GM18951 (cell line): Measurements from ENCODE around the gene FGGY.

Experiments
- POLR2A ChIP-seq: IDR thresholded peaks from 4 replicates; pipeline ENCODE4 v1.6.1; 2011; ENCODE audit warnings: mild to moderate bottlenecking; ENCODE audit not compliant: insufficient read length, insufficient read depth; ENCODE audit errors: extremely low read depth
- in situ Hi-C: fragments of 300-500 bp; cut with MboI; formaldehyde crosslinking; loops from one replicate; pipeline ENCODE4 v1.12.0; 2022; ENCODE audit warnings: low sequenced_read_pairs, mixed read lengths, inconsistent platforms; ENCODE audit not compliant: unreplicated experiment

The FGGY gene

DNA sequence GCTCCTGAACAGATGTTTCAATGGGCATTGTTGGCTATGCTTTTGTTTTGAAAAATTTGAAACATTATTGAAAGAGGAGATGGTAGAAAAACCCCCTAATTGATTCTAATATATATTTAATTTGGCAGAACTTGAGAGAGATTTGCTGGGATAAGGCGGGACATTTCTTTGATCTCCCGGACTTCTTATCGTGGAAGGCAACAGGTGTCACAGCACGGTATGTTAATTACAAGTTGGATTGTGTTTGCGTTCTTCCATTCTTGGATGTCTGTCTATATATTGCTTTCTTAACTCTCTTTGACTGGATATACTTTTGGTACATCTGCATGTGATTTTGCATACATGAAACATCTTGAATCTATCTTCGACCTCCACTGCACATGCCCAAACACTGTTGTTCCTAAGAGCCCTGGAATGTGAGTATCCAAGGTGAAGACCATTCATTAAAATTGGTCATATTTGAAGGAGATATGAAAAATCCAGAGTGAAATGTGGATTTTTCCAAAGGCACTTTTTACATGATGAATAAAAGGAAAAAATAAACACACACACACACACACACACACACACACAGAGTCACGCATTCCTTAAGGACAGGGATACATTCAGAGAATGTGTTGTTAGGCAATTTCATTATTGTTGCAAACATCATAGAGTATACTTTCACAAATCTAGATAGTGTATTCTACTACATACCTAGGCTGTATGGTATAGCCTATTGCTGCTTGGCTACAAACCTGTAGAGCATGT is 81.9 kb downstream of the FGGY start:
- in situ Hi-C loops: no loop called here
- no peak for TF ChIP-seq POLR2A

DNA sequence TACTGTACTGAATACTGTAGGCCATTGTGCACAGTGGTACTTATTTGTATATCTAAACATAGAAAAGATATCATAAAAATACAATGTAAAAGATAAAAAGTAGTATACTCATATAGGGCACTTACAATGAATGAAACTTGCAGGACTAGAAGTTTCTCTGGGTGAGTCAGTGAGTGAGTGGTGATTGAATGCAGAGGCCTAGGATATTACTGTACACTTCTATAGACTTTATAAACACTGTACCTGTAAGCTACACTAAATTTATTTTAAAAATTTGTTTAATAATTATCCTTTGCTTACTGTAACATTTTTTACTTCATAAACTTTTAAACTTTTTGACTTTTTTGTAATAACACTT is 82.5 kb downstream of the FGGY start:
- TF ChIP-seq POLR2A: no peak
- in situ Hi-C loops: no loop called here

DNA sequence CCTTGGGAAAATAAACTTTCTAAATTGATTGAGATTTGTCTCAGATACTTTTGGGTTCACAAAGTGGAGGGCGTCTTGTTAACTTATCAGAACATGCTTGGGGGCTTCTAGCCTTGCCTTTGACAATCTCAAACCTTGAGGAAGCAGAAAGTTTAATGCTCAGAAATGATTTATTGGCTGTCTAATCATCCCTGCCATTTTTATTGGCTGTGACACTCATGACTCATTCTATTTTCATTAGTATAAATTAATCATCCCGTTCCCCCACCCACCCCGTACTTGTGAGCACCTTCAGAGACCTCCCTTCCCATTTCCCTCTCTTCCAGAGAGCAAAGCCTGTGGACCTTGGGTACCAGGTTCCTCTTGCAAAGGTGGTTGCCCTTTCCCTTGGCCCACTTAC is 87.1 kb downstream of the FGGY start:
- in situ Hi-C loops: no loop called here
- no peak for TF ChIP-seq POLR2A

DNA sequence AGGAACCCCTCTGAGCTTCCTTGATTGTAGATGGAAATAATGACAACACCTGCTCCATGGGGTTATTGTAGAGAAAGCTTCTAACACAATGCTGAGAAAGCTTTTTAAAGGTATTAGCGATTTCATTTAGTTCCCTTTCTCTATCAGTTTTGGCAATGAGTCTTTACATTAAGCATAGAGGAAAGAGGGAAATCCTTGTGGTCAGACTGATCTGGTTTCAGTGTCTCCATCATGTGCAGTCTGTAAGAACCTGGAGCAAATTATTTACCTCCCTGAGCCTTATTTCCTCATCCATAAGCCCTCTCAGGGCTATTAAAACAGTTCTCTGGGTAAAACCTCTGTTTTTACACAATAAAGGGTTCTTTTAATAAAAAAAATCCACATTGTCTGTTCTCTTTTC is 87.5 kb downstream of the FGGY start:
- no peak for TF ChIP-seq POLR2A
- in situ Hi-C loops: no loop called here

DNA sequence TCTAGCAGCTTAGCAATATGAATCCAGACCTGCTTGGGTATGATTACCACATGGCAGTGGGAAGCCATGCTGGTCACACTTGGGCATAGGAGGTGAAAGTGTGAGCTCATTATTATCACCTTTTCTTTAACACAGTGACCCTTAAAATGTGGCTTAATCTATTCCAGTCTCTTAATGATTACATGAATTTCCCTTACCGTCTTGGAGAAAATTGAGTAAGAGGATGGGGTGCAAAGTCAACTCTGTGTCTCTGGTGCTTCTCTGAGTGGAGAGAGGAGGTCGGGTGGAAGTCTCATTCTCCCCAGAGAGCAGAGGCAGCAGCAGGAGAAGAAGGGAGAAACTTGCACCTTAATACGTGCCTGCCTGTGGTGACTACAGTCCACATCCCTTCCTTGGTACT is 91.3 kb downstream of the FGGY start:
- TF ChIP-seq POLR2A: no peak
- in situ Hi-C loops: no loop called here

DNA sequence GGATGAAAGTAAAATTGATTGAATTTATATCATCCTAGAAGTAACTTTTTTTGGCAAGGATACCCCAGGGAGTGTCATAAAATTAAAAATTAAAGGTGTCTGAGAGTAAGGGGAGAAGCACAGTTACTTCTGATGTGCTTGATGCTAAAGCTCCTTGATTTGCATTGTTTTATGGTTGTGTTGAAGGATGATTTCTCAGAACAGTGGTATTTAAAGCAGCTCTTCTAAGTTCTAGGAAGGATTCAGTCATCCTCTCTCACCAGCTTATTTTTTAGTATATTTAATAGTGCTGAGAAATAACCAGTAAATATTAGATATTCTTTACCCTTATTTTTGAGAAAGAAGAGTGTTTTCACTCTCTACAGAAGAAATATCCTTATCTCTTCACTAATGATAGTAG is 93.0 kb downstream of the FGGY start:
- no peak for TF ChIP-seq POLR2A
- in situ Hi-C loops: no loop called here

DNA sequence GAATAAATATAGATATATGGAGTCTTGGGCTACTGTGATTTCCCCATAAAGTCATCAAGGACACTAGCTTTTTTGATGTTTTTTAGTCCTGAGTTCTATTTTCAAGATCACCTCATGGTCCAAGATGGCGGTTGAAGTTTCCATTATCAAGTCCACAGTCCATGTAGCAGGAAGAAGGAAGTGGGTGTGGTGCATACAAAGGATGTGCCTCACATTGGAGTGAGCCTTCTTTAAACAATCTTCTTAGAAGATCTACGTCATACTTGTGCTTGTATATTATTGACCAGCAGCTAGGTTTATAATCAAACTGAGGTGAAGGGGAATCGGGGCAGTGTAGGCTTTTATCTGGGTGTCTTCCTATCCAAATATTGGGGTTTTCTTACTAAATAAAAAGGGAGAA is 93.4 kb downstream of the FGGY start:
- no peak for TF ChIP-seq POLR2A

DNA sequence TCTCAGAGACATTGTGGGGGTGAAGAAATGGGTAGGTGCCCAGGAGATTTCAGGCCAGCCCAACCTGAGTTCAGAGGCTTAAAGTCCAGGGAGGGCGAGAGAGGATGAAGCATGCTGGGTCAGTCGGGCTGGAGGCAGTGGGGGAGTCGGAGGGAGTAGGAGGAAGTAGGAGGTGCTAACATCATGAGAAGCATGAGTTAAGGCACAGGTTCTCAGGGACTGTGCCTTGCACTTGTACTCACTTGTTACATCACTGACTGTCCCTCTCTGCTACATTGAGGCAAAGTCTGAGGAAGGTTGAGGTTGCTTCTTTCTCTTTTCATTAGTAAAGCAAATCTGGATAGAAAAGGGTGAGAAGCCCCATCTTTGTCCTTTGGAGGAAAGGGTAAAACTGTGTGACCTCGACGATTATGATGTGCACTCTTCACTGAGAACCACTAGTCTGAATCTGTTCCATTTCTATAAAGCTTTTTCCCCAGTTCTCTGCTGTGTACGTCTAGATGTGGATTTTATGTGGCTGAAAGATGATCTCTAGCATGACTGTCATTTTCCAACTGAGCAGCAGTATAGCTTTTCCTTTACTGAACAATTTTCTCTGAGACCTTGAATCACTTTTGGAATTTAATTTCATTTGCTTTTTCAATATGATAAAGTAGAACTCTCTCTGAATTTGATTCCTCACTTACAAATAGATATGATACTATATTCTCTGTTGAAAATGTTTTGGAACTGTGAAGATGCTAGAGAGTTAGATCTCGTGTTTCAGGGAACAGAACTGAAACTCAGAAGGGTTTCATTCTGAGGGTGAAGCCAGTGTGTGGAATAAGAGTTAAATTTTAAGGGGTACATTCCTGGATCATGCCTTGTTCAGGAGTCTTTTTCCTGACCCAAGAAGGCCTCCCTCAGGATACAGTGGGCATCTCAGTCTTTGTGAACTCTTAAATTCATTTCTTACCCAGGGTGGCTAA is 94.6 kb downstream of the FGGY start:
- in situ Hi-C loops: no loop called here
- no peak for TF ChIP-seq POLR2A

More for the DNA sequence above, 93.4 kb downstream of the FGGY start:
- in situ Hi-C loops: no loop called here

DNA sequence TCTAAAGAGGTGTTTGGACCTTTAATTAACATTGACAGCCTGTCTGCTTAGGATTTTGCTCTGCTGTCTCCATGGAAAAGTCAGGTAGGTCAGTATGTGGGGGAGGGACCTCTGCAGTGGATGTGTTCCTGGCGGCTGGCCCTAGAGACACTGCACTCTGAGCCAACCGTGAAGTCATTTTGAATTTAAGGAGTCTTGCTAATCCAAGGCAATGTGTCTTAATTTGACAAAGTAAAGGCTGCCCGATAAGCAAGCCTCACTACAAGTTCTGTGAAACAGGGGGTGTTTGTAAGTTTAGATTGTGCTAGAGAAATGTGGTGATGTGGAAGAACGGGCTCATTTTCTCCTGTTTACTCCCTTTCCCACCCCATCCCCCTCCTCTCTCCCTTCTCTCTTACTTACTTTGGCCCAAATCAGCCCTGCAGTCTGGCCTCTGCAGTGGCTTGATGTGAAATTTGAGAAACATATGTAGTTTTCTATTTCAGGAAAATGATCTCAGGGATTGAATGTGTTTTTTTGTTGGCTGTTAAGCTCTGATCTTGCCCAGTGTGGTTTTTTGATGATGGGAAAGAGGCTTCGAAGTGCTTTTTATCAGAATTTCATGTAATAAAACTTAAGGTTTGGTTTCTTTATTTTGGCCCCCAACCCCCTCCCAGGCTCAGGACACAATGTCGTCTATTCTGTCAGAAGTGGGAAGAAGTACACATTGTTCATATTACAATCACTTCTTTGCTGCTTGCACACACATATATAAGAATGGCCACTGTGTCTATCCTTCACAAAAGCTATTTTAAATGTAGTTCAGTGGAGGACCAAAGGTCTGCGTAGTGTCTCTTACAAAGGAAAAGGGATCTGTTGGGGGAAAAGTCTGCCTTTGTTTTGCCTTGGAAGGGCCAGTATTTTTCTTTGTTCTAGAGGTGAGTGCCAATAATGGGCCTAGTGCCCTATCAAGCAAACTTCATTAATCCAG is 96.6 kb downstream of the FGGY start:
- in situ Hi-C loops: no loop called here

DNA sequence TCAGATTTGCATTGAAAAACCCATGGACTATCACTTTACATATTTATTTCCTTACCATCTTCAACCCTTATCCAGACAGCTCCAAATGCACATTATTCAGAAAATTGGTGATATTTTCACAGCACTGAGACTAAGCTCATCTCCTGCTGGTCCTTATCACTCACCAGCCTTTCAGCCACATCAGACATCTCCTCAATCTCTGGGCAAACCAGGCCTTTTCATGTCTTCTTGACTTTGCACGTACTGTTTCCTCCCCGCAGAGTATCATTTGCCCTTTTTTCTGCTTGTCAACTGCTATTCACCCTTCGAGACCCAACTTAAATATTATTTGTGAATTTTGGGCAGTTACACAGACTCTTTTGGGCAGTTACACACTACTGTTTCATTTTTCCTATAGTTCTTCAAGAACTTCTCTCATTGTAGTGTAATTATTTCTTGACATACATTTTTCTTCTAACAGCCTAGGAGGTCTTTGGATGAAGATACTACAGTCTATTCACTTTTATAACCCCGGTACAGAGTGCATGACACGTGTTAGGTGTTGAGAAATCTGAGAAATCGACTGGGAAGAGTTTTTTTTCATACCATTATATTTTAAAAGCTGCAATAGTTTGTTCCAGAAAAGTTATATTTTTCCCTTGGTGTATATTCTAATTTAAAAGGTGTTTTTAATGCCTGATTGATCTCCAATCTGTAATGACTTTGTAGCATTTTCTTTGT is 98.0 kb downstream of the FGGY start:
- in situ Hi-C loops: no loop called here
- no peak for TF ChIP-seq POLR2A

More for the DNA sequence above, 96.6 kb downstream of the FGGY start:
- no peak for TF ChIP-seq POLR2A

DNA sequence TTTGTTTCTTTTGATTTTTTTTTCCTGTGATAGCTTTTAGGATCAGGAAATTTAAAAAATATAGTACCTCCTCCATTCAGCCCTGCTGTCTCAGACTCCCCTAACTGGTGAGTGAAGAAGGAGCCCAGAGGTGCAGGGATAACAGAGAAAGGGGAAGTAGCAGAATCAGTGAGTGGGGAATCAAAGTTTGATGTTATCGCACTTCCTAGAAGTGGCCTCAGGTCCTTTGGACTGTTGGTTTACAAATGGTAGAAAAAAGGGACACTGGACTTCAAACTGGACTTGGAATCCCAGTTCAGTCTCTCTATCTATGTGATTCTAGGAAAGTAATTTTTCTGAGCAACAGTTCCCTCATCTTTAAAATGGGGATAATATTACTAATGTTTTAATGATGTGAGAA is 99.5 kb downstream of the FGGY start:
- in situ Hi-C loops: no loop called here
- TF ChIP-seq POLR2A: no peak

DNA sequence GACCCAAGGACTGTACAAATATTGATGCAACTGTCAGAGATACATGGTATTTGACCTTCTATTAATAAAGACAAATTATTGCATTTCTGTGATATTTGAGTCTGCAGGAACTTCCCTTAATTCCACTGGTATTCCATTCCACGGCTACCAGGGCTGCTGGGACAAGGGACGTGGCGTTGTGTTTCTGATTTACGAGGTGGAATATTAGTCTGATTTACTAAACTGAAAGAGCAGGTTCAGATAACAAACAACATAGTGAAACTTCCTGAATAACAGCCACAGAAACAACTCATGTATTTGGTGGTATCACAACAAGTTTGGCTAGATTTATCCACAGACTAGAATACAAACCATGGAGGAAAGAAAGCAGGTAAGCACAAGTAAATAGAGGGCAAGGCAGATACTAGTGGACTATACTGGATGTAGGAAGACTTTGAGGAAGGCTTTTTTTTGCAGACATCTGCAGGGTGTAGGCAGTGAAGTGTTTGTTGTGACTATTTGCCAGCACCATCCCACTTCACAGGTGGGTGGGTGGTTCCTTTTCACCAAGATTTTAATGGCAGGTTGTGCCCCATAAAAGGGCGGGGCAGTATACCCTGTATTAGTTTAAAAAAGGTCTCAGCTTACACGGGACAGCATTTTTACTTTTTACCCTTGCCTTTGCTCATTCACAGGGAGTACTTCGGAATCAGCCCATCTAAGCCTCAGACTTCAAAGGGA is 100.4 kb downstream of the FGGY start:
- no peak for TF ChIP-seq POLR2A
- in situ Hi-C loops: no loop called here
